PC-9 (cell line): ENCODE results near the gene LSM6. TPM values are rescaled to one million over a fixed set of nuclear protein-coding genes. Genes with fewer than 3 reads are reported as not detected.

Experiments
- BruUV-seq: library from RNA; stranded (reverse); fragments of 400-500 nt; replicated peaks from 2 replicates; lab custom pipeline; 2021; lab: Mats Ljungman, UMichigan
- CTCF ChIA-PET: fragments of 300-600 bp; sonication (Branson Sonifier 250); formaldehyde crosslinking; loops from one replicate; lab custom pipeline; 2022; ENCODE audit warnings: antibody characterized with exemption; lab: Charles Lee
- POLR2A ChIA-PET: fragments of 300-600 bp; sonication (Branson Sonifier 250); formaldehyde crosslinking; loops from one replicate; lab custom pipeline; 2022; ENCODE audit warnings: antibody characterized with exemption; ENCODE audit not compliant: unreplicated experiment; lab: Charles Lee
- DNase-seq, 2 experiments: peaks; one replicate each; pipeline versions ENCODE4 v3.0.0 to v3.0.0-alpha.2; 2015 to 2022; ENCODE audit warnings: mixed read lengths in 1 of 2
- H2AFZ ChIP-seq: fragments of 200-600 bp; sonication (generic); 2 replicates; pipeline ENCODE4 v1.8.1; 2017; ENCODE audit warnings: antibody characterized with exemption
- H3F3A ChIP-seq: fragments of 200-600 bp; sonication (generic); 2 replicates; pipeline ENCODE4 v1.8.1; 2017; ENCODE audit warnings: antibody characterized with exemption, mild to moderate bottlenecking, low read depth; ENCODE audit not compliant: insufficient read depth
- H3K27ac ChIP-seq: fragments of 200-600 bp; sonication (generic); 2 replicates; pipeline ENCODE4 v1.6.1; 2016; ENCODE audit warnings: mixed run types
- H3K27me3 ChIP-seq: fragments of 200-600 bp; sonication (generic); 2 replicates; pipeline ENCODE4 v1.6.1; 2016; ENCODE audit warnings: low read depth, mixed run types; ENCODE audit not compliant: insufficient read depth
- H3K36me3 ChIP-seq: fragments of 200-600 bp; sonication (generic); 2 replicates; pipeline ENCODE4 v1.6.1; 2016; ENCODE audit warnings: low read depth, mixed run types
- H3K4me1 ChIP-seq: fragments of 200-600 bp; sonication (generic); replicated peaks from 2 replicates; pipeline ENCODE4 v1.6.1; 2016; ENCODE audit warnings: mixed run types; ENCODE audit not compliant: insufficient read depth
- H3K4me2 ChIP-seq: fragments of 200-600 bp; sonication (generic); 2 replicates; pipeline ENCODE4 v1.6.1; 2017; ENCODE audit warnings: mixed run types
- H3K4me3 ChIP-seq: fragments of 200-600 bp; sonication (generic); 2 replicates; pipeline ENCODE4 v1.6.1; 2016; ENCODE audit warnings: mixed run types
- H3K79me2 ChIP-seq: fragments of 200-600 bp; sonication (generic); 2 replicates; pipeline ENCODE4 v1.6.1; 2017; ENCODE audit warnings: low read depth, mixed run types
- H3K9me2 ChIP-seq: fragments of 200-600 bp; sonication (generic); 2 replicates; pipeline ENCODE4 v1.8.1; 2017; ENCODE audit warnings: mild to moderate bottlenecking; ENCODE audit not compliant: insufficient read depth
- H3K9me3 ChIP-seq: fragments of 200-600 bp; sonication (generic); 2 replicates; pipeline ENCODE4 v1.8.1; 2016; ENCODE audit warnings: low read depth; ENCODE audit not compliant: insufficient read depth
- H4K20me1 ChIP-seq: fragments of 200-600 bp; sonication (generic); 2 replicates; pipeline ENCODE4 v1.8.1; 2017; ENCODE audit not compliant: insufficient read depth
- CTCF ChIP-seq: fragments of 200-600 bp; sonication (generic); conservative IDR thresholded peaks from 2 replicates; pipeline ENCODE4 v1.6.1; 2017; ENCODE audit warnings: mixed run types, antibody characterized with exemption, mild to moderate bottlenecking, moderate library complexity
- EZH2 ChIP-seq: fragments of 200-600 bp; sonication (generic); IDR thresholded peaks from 2 replicates; pipeline ENCODE4 v1.8.0; 2017; ENCODE audit warnings: antibody characterized with exemption, low read depth
- intact Hi-C: fragments of 100-400 bp; cut with micrococcal nuclease; formaldehyde crosslinking; loops from one replicate; pipeline ENCODE4 v1.10.0; 2022; ENCODE audit not compliant: unreplicated experiment
- total RNA-seq: library from RNA; stranded (reverse); gene quantifications from 2 replicates; pipeline ENCODE4 v1.2.3, GENCODE V29; 2021

The LSM6 gene
- total RNA-seq, 1 experiment from 2014 or later = 45.6 TPM

DNA sequence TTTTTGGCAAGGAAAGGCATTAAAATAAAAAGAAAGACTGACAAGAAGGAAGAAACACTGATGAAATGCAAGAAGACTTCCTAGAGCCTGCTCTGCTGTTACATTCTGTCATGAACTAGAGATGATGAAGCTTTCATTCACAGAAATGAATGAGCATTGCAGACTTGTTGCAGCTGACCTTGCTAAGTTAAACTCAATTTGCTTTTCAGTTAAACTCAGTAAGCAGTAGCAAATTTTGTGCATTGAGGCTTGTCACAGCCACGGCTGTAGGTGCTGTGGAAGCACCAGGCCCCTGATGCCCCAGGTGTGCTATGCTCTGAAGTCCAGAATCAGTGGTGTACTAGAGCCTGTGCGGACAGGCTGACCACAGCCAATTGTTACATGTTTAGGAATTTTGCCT lies 39.6 kb upstream of the LSM6 start:
- Histone ChIP-seq H3K9me2 (no peaks in the 10 kb centered on the region), H3K27me3 (no peaks in the 10 kb centered on the region), H4K20me1 (no peaks in the 10 kb centered on the region), H3K4me1 (no peaks in the 10 kb centered on the region), H3K36me3 (no peaks in the 10 kb centered on the region), H3K4me3 (no peak overlapping the region), H3F3A (no peaks in the 10 kb centered on the region), H3K27ac (no peak overlapping the region), H3K9me3 (no peaks in the 10 kb centered on the region), H3K4me2 (no peak overlapping the region), H3K79me2 (no peaks in the 10 kb centered on the region), H2AFZ (no peak overlapping the region)
- DNase-seq = no peak
- POLR2A ChIA-PET = no interaction called here
- no peak for TF ChIP-seq EZH2
- TF ChIP-seq CTCF = no peak
- BruUV-seq = no TSS peak
- intact Hi-C loops = loop anchor here (1.0 kb wide), 1 partner anchor 27 kb away; no protein-coding TSS in a partner anchor
- CTCF ChIA-PET = no interaction called here

DNA sequence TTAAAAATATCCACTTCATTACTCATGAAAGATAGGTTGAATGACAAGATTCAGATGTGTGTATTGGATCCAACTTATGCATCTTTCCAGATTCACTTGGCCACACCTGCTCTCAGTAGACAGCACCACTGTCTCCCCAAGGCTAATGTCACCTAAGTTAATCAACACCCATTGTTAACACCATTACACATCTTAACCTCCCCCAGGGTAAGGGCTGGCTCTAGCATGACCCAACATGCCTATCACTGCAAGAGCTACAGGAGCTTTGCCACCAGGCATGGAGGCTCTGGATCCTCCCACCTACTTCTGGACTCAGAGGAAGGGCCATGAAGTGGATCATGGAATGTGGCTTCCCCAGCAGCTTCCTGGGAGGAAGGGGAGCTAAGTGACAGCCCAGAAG lies 32.8 kb upstream of the LSM6 start:
- DNase-seq = no peak
- Histone ChIP-seq H3K4me1 (no peaks in the 10 kb centered on the region), H3K36me3 (no peaks in the 10 kb centered on the region), H3K9me3 (no peaks in the 10 kb centered on the region), H3F3A (no peaks in the 10 kb centered on the region), H3K9me2 (no peaks in the 10 kb centered on the region), H3K27me3 (no peaks in the 10 kb centered on the region), H3K4me3 (no peak overlapping the region), H3K4me2 (no peak overlapping the region), H4K20me1 (no peaks in the 10 kb centered on the region), H3K79me2 (no peaks in the 10 kb centered on the region), H3K27ac (no peak overlapping the region), H2AFZ (no peak overlapping the region)
- ChIA-PET POLR2A (no interaction called here), CTCF (no interaction called here)
- TF ChIP-seq CTCF (no peak), EZH2 (no peak)
- intact Hi-C loops = no loop called here
- BruUV-seq = no TSS peak

GRCh38 chr4:146143888-146144287 lies 31.6 kb upstream of the LSM6 start:
- no peaks in the 10 kb centered on the region for H3K9me3 ChIP-seq
- CTCF ChIA-PET = no interaction called here
- BruUV-seq = no TSS peak
- no peak for DNase-seq
- intact Hi-C loops = no loop called here
- no peaks in the 10 kb centered on the region for H3F3A ChIP-seq
- no peak overlapping the region for H3K4me2 ChIP-seq
- H3K9me2 ChIP-seq = no peaks in the 10 kb centered on the region
- TF ChIP-seq CTCF = no peak
- no peaks in the 10 kb centered on the region for H3K36me3 ChIP-seq
- no peaks in the 10 kb centered on the region for H3K27me3 ChIP-seq
- H3K4me1 ChIP-seq = no peaks in the 10 kb centered on the region
- no peaks in the 10 kb centered on the region for H4K20me1 ChIP-seq
- H2AFZ ChIP-seq = no peak overlapping the region
- no peak overlapping the region for H3K4me3 ChIP-seq
- POLR2A ChIA-PET = no interaction called here
- no peak overlapping the region for H3K27ac ChIP-seq
- H3K79me2 ChIP-seq = no peaks in the 10 kb centered on the region
